Stimulated activated naive B cell treated with anti-CD40 and anti-IgM and Interleukin-4, amounts not matched to agents 10 μg/mL and 1 μg/mL and 100 μg/mL, for 72 hours (primary cell): ENCODE measurements around the gene MAN1C1.
"Not testable (repeated sequence)": the region's sequence is repeated elsewhere in the genome, so short reads cannot be mapped to it uniquely, and the experiment has no call there.

Source experiments
- ATAC-seq, 2 donors: fragments of 150-1000 bp; cut with Tn5 transposase; replicated peaks; 2 replicates each; pipeline ENCODE4 v1.10.0; 2021; ENCODE audit warnings: moderate library complexity in 1 of 2
- DNase-seq: peaks from one replicate; pipeline ENCODE4 v3.0.0; 2021
- H3K27ac Mint-ChIP-seq: one replicate; pipeline ENCODE4 v1.8.0; 2022; ENCODE audit warnings: mild to moderate bottlenecking, mixed read lengths
- H3K27me3 Mint-ChIP-seq, 2 donors: one replicate each; pipeline ENCODE4 v1.8.0; 2022; ENCODE audit warnings: mixed read lengths in 2 of 2
- H3K36me3 Mint-ChIP-seq, 2 donors: one replicate each; pipeline ENCODE4 v1.8.0; 2022; ENCODE audit warnings: mixed read lengths in 2 of 2, mild to moderate bottlenecking in 1 of 2
- H3K4me1 Mint-ChIP-seq, 2 donors: one replicate each; pipeline ENCODE4 v1.8.0; 2022; ENCODE audit warnings: mixed read lengths in 2 of 2, mild to moderate bottlenecking in 1 of 2
- H3K4me3 Mint-ChIP-seq, 2 donors: one replicate each; pipeline ENCODE4 v1.8.0; 2022; ENCODE audit warnings: mild to moderate bottlenecking in 2 of 2, mixed read lengths in 2 of 2, moderate library complexity in 1 of 2
- H3K9me3 Mint-ChIP-seq, 2 donors: one replicate each; pipeline ENCODE4 v1.8.0; 2022; ENCODE audit warnings: mixed read lengths in 2 of 2, mild to moderate bottlenecking in 1 of 2

The MAN1C1 gene

GRCh38 chr1:25624604-25625003 lies 8.0 kb downstream of the MAN1C1 start:
- Mint-ChIP-seq H3K4me1 (peaks cover 21 to 34% of the 10 kb centered on the region in 2 donors), H3K36me3 (peaks cover 0 to 4% of the 10 kb centered on the region in 2 donors), H3K27ac (no peak overlapping the region), H3K4me3 (no peak overlapping the region), H3K9me3 (peaks cover 0 to 2% of the 10 kb centered on the region in 2 donors), H3K27me3 (peaks cover 56 to 70% of the 10 kb centered on the region in 2 donors)
- no peak for DNase-seq
- ATAC-seq = no peak

- Mint-ChIP-seq H3K4me3 (no peak overlapping the region), H3K27me3 (peaks cover 48 to 65% of the 10 kb centered on the region in 2 donors), H3K36me3 (peaks cover 0 to 4% of the 10 kb centered on the region in 2 donors), H3K9me3 (peaks cover 0 to 2% of the 10 kb centered on the region in 2 donors), H3K4me1 (peaks cover 12 to 27% of the 10 kb centered on the region in 2 donors), H3K27ac (no peak overlapping the region)
- DNase-seq (no peak), ATAC-seq (no peak)
Measured at GRCh38 chr1:25626018-25626417, 9.4 kb downstream of the MAN1C1 start.

GRCh38 chr1:25628741-25629421 lies 12.3 kb downstream of the MAN1C1 start:
- H3K4me3 Mint-ChIP-seq = peak overlapping the region in 1 of 2 donors; percentile 11
- no peak overlapping the region for H3K27ac Mint-ChIP-seq
- peaks cover 0 to 4% of the 10 kb centered on the region in 2 donors for H3K36me3 Mint-ChIP-seq
- H3K4me1 Mint-ChIP-seq = peaks cover 9 to 20% of the 10 kb centered on the region in 2 donors
- H3K9me3 Mint-ChIP-seq = peaks cover 0 to 2% of the 10 kb centered on the region in 2 donors
- no peak for DNase-seq
- peak; percentile 61 to 63 for ATAC-seq
- H3K27me3 Mint-ChIP-seq = peaks cover 58 to 72% of the 10 kb centered on the region in 2 donors

GRCh38 chr1:25629836-25630235 lies 13.2 kb downstream of the MAN1C1 start:
- DNase-seq (no peak), ATAC-seq (no peak)
- peaks cover 0 to 2% of the 10 kb centered on the region in 2 donors for H3K9me3 Mint-ChIP-seq
- peaks cover 63 to 80% of the 10 kb centered on the region in 2 donors for H3K27me3 Mint-ChIP-seq
- no peak overlapping the region for H3K4me3 Mint-ChIP-seq
- H3K36me3 Mint-ChIP-seq = peaks cover 0 to 4% of the 10 kb centered on the region in 2 donors
- H3K4me1 Mint-ChIP-seq = peaks cover 11 to 20% of the 10 kb centered on the region in 2 donors
- no peak overlapping the region for H3K27ac Mint-ChIP-seq

- H3K27me3 Mint-ChIP-seq = peaks cover 52 to 76% of the 10 kb centered on the region in 2 donors
- no peak overlapping the region for H3K4me3 Mint-ChIP-seq
- H3K9me3 Mint-ChIP-seq = peaks cover 0 to 4% of the 10 kb centered on the region in 2 donors
- DNase-seq (no peak), ATAC-seq (no peak)
- no peak overlapping the region for H3K27ac Mint-ChIP-seq
- peaks cover 11 to 20% of the 10 kb centered on the region in 2 donors for H3K4me1 Mint-ChIP-seq
- peaks cover 4 to 5% of the 10 kb centered on the region in 2 donors for H3K36me3 Mint-ChIP-seq
Measured at GRCh38 chr1:25631750-25632485, 15.3 kb downstream of the MAN1C1 start.

- DNase-seq (no peak), ATAC-seq (no peak)
- Mint-ChIP-seq H3K4me1 (peaks cover 8 to 15% of the 10 kb centered on the region in 2 donors), H3K4me3 (no peak overlapping the region), H3K9me3 (peaks cover 10 to 11% of the 10 kb centered on the region in 2 donors), H3K27me3 (peaks cover 42 to 74% of the 10 kb centered on the region in 2 donors), H3K36me3 (peaks cover 9% of the 10 kb centered on the region in 2 donors), H3K27ac (no peak overlapping the region)
Measured at GRCh38 chr1:25634066-25634465, 17.5 kb downstream of the MAN1C1 start.

GRCh38 chr1:25634896-25635295 lies 18.3 kb downstream of the MAN1C1 start:
- Mint-ChIP-seq H3K27ac (no peak overlapping the region), H3K4me1 (peaks cover 4 to 7% of the 10 kb centered on the region in 2 donors)

GRCh38 chr1:25636141-25636540 lies 19.6 kb downstream of the MAN1C1 start:
- H3K27ac Mint-ChIP-seq, H3K4me1 Mint-ChIP-seq, H3K4me3 Mint-ChIP-seq, H3K36me3 Mint-ChIP-seq, DNase-seq, ATAC-seq: not testable (repeated sequence)
- H3K27me3 Mint-ChIP-seq = peaks cover 43 to 63% of the 10 kb centered on the region in 2 donors
- H3K9me3 Mint-ChIP-seq = peaks cover 10 to 14% of the 10 kb centered on the region in 2 donors

More at GRCh38 chr1:25634896-25635295, 18.3 kb downstream of the MAN1C1 start:
- H3K27me3 Mint-ChIP-seq = peaks cover 37 to 65% of the 10 kb centered on the region in 2 donors
- no peak for DNase-seq
- peaks cover 10 to 14% of the 10 kb centered on the region in 2 donors for H3K9me3 Mint-ChIP-seq
- peaks cover 9% of the 10 kb centered on the region in 2 donors for H3K36me3 Mint-ChIP-seq
- ATAC-seq = no peak
- no peak overlapping the region for H3K4me3 Mint-ChIP-seq

- peaks cover 10 to 11% of the 10 kb centered on the region in 2 donors for H3K9me3 Mint-ChIP-seq
- H3K4me1 Mint-ChIP-seq = peaks cover 7 to 14% of the 10 kb centered on the region in 2 donors
- H3K27ac Mint-ChIP-seq = no peak overlapping the region
- DNase-seq (no peak), ATAC-seq (no peak)
- H3K36me3 Mint-ChIP-seq = peaks cover 7% of the 10 kb centered on the region in 2 donors
- peaks cover 41 to 59% of the 10 kb centered on the region in 2 donors for H3K27me3 Mint-ChIP-seq
- no peak overlapping the region for H3K4me3 Mint-ChIP-seq
Measured at GRCh38 chr1:25640646-25641328, 24.2 kb downstream of the MAN1C1 start.

- H3K4me3 Mint-ChIP-seq = no peak overlapping the region
- H3K4me1 Mint-ChIP-seq = peaks cover 7 to 14% of the 10 kb centered on the region in 2 donors
- H3K27ac Mint-ChIP-seq = no peak overlapping the region
- no peak for DNase-seq
- H3K9me3 Mint-ChIP-seq = peaks cover 10% of the 10 kb centered on the region in 2 donors
- peaks cover 42 to 58% of the 10 kb centered on the region in 2 donors for H3K27me3 Mint-ChIP-seq
- ATAC-seq = no peak
- peaks cover 4% of the 10 kb centered on the region in 2 donors for H3K36me3 Mint-ChIP-seq
Measured at GRCh38 chr1:25641329-25641725, 24.7 kb downstream of the MAN1C1 start.

GRCh38 chr1:25641931-25642573 lies 25.5 kb downstream of the MAN1C1 start:
- peaks cover 10% of the 10 kb centered on the region in 2 donors for H3K9me3 Mint-ChIP-seq
- no peak overlapping the region for H3K27ac Mint-ChIP-seq
- peak; percentile 14 to 24 for ATAC-seq
- H3K4me3 Mint-ChIP-seq = no peak overlapping the region
- H3K36me3 Mint-ChIP-seq = peaks cover 4% of the 10 kb centered on the region in 2 donors
- no peak for DNase-seq
- peaks cover 7 to 14% of the 10 kb centered on the region in 2 donors for H3K4me1 Mint-ChIP-seq
- peaks cover 47 to 63% of the 10 kb centered on the region in 2 donors for H3K27me3 Mint-ChIP-seq

GRCh38 chr1:25642574-25643108 lies 26.1 kb downstream of the MAN1C1 start:
- Mint-ChIP-seq H3K4me3 (no peak overlapping the region), H3K27me3 (peaks cover 49 to 66% of the 10 kb centered on the region in 2 donors), H3K36me3 (peaks cover 4% of the 10 kb centered on the region in 2 donors), H3K9me3 (peaks cover 10% of the 10 kb centered on the region in 2 donors), H3K27ac (no peak overlapping the region), H3K4me1 (peaks cover 7 to 14% of the 10 kb centered on the region in 2 donors)
- DNase-seq (peak; percentile 24), ATAC-seq (peak; percentile 83 to 93)

GRCh38 chr1:25643929-25644328 lies 27.3 kb downstream of the MAN1C1 start:
- Mint-ChIP-seq H3K9me3 (peaks cover 2 to 4% of the 10 kb centered on the region in 2 donors), H3K4me1 (peaks cover 7 to 14% of the 10 kb centered on the region in 2 donors), H3K4me3 (no peak overlapping the region), H3K27ac (no peak overlapping the region), H3K27me3 (peaks cover 49 to 56% of the 10 kb centered on the region in 2 donors), H3K36me3 (peaks cover 1 to 2% of the 10 kb centered on the region in 2 donors)
- DNase-seq = no peak
- ATAC-seq = no peak
